HG02852 (cell line): Measurements from ENCODE around the gene S100B.

ENCODE experiments used
- ATAC-seq: cut with Tn5 transposase; IDR thresholded peaks from one replicate; pipeline ENCODE4 v1.9.1; 2021; ENCODE audit warnings: mild to moderate bottlenecking, moderate library complexity; ENCODE audit not compliant: unreplicated experiment

Gene S100B

GRCh38 chr21:46628868-46629267, 24.0 kb upstream of the S100B start:
- ATAC-seq: no peak

GRCh38 chr21:46627726-46628125, 22.8 kb upstream of the S100B start:
- no peak for ATAC-seq

GRCh38 chr21:46626975-46627501, 22.2 kb upstream of the S100B start:
- no peak for ATAC-seq

GRCh38 chr21:46626536-46626935, 21.7 kb upstream of the S100B start:
- no peak for ATAC-seq

- ATAC-seq: no peak
Measured at GRCh38 chr21:46625759-46626158, 20.9 kb upstream of the S100B start.

GRCh38 chr21:46624050-46624449, 19.2 kb upstream of the S100B start:
- ATAC-seq: no peak

- ATAC-seq: no peak
Measured at GRCh38 chr21:46622226-46622625, 17.3 kb upstream of the S100B start.

GRCh38 chr21:46621457-46622182, 16.7 kb upstream of the S100B start:
- ATAC-seq: no peak

GRCh38 chr21:46620846-46621245, 16.0 kb upstream of the S100B start:
- ATAC-seq: no peak

GRCh38 chr21:46619846-46620245, 15.0 kb upstream of the S100B start:
- ATAC-seq: no peak

GRCh38 chr21:46618738-46619379, 14.0 kb upstream of the S100B start:
- no peak for ATAC-seq

- ATAC-seq: no peak
Measured at GRCh38 chr21:46617267-46618051, 12.6 kb upstream of the S100B start.

GRCh38 chr21:46616656-46617055, 11.8 kb upstream of the S100B start:
- no peak for ATAC-seq

GRCh38 chr21:46616050-46616449, 11.2 kb upstream of the S100B start:
- ATAC-seq: no peak

GRCh38 chr21:46613391-46613790, 8.5 kb upstream of the S100B start:
- no peak for ATAC-seq

- no peak for ATAC-seq
Measured at GRCh38 chr21:46610018-46610701, 5.3 kb upstream of the S100B start.

- no peak for ATAC-seq
Measured at GRCh38 chr21:46608672-46609111, 3.8 kb upstream of the S100B start.

- no peak for ATAC-seq
Measured at GRCh38 chr21:46607636-46608035, 2.8 kb upstream of the S100B start.

GRCh38 chr21:46606427-46606813, 1.5 kb upstream of the S100B start:
- ATAC-seq: no peak

- ATAC-seq: no peak
Measured at GRCh38 chr21:46605767-46606426, 1.0 kb upstream of the S100B start.
